Stimulated activated CD8-positive, alpha-beta memory T cell treated with anti-CD3 and anti-CD28 coated beads, Interleukin-12 subunit alpha, Interleukin-12 subunit beta, amount 100 ng/mL, for 24 hours (primary cell): ENCODE measurements around the gene EFNA3.

Experiments
- DNase-seq: peaks from one replicate; pipeline ENCODE4 v3.0.0-alpha.2; 2020; ENCODE audit errors: extremely low read depth

EFNA3 gene

DNA sequence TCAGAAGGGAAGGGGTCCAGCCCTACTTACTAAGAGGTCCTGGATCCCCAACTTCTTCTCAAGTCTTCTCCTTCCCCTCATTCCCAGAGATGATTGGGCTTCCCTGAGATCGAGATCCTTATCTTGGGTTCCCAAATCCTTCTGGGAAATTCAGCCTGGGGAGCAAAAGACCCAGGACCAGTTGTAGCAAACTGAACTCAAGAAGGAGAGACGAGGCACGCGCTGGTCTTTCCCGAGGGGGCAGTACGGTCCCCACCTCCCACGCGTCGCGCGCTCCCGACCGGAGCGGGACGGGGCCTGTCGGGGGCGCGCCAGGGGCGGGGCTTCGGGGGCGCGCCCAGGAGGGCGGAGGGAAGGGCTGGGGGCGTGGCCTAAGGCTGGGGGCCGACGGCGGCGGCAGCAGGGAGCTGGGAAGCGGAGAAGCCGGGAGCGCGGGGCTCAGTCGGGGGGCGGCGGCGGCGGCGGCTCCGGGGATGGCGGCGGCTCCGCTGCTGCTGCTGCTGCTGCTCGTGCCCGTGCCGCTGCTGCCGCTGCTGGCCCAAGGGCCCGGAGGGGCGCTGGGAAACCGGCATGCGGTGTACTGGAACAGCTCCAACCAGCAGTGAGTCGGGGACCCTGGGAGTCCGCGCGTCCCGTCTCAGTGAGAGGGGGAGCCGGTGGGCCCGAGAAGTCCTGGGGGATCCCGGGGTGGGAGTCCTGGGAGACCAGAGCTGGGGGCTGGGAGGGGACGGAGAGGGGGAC, at the start of gene EFNA3:
Gene EFNA3 (plus strand): TSS at position 369 of the 741 bp plus-strand sequence. CDS start 105 bp downstream, at position 474.
- no peak for DNase-seq

- DNase-seq, result no peak
These were observed 49.0 kb upstream of the EFNA3 start for GRCh38 chr1:155029513-155030242.

GRCh38 chr1:155030243-155030795, 48.3 kb upstream of the EFNA3 start:
- no peak for DNase-seq

GRCh38 chr1:155030899-155031298, 47.7 kb upstream of the EFNA3 start:
- DNase-seq, result no peak

DNA sequence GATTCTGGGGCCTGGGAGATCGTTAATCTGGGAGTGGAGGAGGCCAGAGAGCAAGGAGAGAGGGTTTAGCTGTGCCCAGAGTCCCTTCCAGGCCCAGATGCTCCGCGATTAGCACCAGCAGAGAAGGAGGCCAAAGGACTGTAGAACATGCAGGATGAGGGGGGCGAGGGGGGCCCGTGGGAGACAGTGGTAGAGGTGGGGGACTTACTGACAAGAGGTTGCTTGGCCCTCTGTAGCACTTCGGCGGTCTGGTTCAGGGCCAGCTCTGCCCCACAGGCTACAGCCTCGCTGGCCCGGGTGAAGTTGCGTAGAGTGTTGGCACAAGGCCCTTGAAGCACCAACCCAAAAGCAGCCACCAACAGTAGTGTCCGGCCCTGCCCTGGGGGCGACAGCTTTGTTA, 45.8 kb upstream of the EFNA3 start:
- DNase-seq, result no peak

- DNase-seq, result no peak
These were observed 45.1 kb upstream of the EFNA3 start, which contains the start of the genes DCST1 and DCST2 for GRCh38 chr1:155033524-155033923. DCST1 (plus strand) TSS chr1:155033824; CDS start chr1:155034037, 213 bp downstream. DCST2 (minus strand) TSS chr1:155033781; CDS start chr1:155033701, 80 bp downstream.

GRCh38 chr1:155034318-155035208, 44.1 kb upstream of the EFNA3 start:
- no peak for DNase-seq

GRCh38 chr1:155035936-155036335, 42.7 kb upstream of the EFNA3 start:
- DNase-seq, result no peak

DNA sequence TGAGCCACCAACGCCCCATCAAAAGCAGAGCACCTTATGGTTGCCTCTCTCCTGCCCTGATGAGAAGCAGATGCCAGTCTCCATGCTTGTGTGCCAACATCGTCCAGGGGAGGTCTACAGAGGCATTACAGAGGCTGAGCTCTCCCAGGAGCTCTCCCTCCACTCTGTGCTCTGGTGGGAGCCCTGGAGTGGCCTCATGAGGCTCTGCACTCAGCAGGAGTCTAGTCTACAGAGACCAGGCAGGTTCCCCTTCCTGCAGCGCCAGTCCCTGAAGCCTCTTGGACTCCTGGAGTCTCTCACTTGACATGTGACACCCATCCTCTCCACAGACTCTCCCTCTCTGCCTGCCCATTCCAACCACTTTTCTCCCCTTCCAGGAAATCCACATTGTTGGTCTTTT, 41.6 kb upstream of the EFNA3 start:
- no peak for DNase-seq

- no peak for DNase-seq
These were observed 40.7 kb upstream of the EFNA3 start for GRCh38 chr1:155037851-155038441.

DNA sequence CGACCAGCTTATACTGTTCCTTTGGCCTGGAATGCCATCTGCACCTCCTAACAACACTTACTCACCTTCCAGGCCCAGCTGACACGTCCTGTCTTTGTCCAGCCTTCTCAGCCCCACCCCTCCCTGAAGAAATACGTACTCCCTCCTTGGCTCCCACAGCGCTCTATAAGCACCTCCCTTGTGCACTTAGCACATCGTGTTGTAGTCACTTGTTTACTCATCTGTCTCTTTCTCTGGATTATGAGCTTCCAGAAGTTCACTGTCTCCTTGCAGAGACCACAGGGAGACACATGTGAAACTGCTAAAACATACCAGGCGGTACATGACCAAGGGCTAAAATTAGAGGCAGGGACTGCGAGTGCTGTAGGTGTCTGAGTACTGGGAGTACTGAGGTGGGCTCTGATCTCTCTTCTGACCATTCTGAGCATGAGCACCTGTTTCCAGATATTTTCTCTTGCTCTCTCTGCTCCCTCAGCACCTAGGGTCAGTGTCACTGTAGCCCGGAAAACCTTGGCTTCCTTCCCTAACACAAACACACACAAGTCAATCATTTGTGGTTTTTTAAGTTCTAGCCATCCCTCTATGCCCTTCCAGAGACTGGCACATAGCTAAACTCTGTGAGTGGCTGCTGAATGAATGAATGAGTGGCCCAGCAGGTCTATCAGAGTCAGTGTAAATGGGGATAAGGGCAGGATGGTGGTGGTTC, 39.9 kb upstream of the EFNA3 start:
- DNase-seq, result no peak

DNA sequence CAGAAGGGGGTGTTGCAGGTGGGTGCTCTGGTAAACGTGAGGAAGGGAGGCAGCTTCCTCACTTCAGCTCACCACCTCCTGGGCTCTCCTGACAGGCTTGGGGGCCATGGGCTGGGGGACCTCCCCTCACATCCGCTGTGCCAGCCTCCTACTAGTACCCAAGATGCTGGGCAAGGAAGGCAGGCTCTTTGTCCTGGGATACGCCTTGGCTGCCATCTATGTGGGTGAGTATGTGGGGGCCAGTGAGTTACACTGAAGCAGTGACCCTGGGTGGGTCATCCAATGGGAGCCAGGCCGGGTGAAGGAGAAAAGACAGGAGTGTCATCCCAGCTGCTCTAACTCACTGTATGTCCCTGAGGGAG, 39.3 kb upstream of the EFNA3 start:
- no peak for DNase-seq

DNA sequence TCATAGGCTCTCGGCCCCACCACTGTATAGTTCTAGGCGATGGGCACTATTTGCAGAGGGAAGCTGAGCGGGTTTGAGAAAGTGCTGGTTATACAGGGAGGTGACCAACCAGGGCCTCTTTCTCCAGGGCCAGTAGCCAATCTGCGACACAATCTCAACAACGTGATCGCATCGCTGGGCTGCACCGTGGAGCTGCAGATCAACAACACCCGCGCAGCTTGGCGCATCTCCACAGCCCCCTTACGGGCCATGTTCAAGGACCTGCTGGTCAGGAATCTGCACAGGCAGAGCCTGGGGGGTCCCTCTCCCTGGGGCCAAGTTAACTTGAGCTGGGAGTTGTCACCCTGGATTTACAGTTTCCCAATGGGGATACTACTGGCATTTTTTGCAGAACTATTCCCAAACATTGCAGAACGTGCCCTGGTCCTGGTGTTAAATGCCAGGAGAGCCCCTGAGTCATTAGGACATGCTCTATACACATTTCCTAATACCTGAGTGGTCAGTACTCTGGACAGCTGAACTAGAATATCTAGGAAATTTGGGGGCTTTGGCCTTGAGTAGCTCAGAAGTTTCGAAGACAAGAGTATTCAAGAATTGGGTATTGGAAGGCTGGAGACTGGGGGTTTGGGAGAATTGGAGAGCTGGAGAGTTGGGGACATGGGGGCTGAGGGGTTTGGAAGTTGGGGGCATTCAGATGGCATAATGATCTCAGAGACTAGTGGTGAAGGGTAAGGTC, 38.1 kb upstream of the EFNA3 start:
- DNase-seq, result no peak

DNA sequence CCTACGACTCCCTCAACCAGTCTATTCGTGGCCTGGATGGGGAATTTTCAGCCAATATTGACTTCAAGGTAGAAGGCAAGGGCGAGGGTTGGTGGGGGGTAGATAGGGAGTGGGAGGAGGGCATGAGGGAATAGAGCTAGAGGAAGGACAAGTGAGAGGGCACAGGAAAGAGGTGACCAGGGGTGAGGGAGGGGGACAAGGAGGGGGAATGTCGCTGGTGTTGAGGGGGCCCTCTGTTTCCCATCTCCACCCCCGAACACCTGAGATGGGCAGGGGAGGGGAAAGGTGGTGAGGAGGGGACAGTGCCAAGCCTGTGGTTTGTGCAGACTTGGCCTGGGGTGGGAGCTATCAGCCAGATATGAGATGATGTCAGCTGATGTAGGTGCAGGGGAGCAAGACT, 35.8 kb upstream of the EFNA3 start:
- DNase-seq, result no peak

DNA sequence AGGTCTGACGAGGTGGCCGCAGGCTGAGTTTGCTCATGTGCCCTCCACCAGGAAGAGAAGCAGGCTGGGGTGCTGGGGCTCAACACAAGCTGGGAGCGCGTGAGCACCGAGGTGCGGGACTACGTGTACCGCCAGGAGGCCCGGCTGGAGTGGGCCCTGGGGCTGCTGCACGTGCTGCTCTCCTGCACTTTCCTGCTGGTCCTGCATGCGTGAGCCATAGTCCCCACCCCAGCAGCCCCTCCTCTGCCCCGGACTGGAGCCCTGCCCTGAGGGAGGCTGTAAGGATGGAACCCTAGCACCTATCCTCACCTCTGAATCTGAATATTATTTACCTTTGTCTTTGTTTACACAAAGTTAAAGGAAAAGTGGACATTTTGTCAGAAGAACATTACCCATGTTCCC, 35.3 kb upstream of the EFNA3 start:
- DNase-seq, result no peak

DNA sequence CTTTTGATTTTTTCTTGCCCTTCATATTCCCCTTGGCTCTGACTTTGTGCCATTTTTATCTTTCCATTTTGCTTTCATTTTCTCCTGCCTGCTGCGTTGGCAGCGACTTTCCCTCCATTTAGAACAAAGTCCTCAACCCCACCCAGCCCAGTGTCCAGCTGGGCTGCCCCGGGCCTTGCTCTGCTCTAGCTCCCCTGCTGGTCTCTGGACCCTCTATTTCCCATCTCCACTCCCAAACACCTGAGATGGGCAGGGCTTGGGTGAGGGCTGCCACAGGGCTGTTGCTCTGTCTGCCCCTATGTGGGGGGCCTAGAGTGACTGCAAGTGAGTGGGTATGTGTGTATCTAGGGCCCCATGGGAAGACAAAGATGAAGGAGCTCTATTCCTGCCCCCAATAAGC, 34.8 kb upstream of the EFNA3 start:
- DNase-seq, result no peak

DNA sequence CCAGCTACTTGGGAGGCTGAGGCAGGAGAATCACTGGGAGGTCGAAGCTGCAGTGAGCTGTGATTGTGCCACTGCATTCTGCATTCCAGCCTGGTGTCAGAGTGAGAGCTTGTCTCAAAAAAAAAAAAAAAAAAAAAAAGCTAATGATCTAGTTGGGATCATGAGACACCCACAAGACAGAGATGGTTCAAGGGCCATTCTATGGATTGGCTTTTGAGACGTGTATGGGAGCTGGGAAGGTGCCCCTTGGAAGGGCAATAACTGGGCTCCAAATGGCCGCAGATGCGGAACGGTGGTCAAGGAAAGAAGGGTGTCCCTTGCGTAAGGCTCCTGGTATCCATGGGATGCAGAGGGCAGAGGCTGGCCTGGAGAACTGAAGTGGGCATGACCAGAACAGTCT, 34.3 kb upstream of the EFNA3 start:
- DNase-seq, result no peak

DNA sequence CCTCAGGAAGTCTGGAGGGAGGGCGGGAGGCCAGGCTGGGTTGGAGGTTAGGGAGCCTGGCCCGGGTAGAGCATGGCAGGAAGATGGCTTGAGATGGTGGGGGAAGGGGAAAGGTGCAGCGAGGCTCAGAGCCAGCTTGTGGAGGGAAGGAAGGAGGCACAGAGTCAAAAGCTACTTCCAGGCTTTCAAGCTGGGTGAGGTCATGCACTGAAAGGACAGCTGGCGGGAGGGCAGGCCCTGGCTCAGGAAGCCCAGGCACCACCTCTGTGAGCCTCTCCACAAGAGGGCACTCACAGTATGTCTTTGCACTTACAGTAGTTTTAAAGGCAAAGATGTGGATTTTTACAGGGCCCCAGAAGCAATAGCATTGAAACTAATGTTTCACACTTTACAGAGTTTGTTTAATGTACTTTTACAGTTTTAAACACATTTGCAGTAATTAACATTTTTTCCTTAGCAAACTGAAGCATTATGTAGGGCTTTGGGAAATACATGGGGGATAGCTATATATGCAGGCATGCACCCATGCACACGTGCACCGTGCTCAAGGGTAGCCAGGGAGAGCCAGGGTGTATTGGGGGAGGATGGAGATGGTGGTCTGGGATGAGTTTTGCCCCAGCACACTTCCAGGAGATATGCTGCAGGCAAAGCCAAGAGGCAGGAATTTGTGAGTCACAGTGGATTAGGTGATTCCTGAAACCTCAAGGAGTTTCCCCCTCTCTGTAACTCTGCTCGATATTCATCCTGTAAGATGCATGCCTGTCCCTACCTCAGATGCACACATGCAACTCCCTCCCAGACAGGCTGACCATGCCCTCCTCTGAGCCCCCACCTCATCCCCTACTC, 33.6 kb upstream of the EFNA3 start:
- DNase-seq, result no peak
